Ovary (tissue), 9 donors: Measurements from ENCODE around the gene FTCD. TPM values are rescaled to one million over a fixed set of nuclear protein-coding genes. Genes with fewer than 3 reads are reported as not detected.
"Not testable (repeated sequence)": the region's sequence is repeated elsewhere in the genome, so short reads cannot be mapped to it uniquely, and the experiment has no call there.

Experiments
- DNase-seq, 5 donors: peaks; one replicate each; pipeline ENCODE4 v3.0.0-alpha.2; 2019 to 2020
- H3K27ac ChIP-seq, 2 donors: fragments of 200-600 bp; one replicate each; pipeline versions ENCODE4 v1.5.1 to v1.8.0; 2019 to 2022
- H3K27me3 ChIP-seq: fragments of 200-600 bp; one replicate; pipeline ENCODE4 v1.8.0; 2022
- H3K36me3 ChIP-seq: fragments of 200-600 bp; sonication (generic); one replicate; pipeline ENCODE4 v1.5.1; 2019
- H3K4me1 ChIP-seq: one replicate; pipeline ENCODE4 v1.8.1; 2013; ENCODE audit warnings: mild to moderate bottlenecking, moderate library complexity; ENCODE audit not compliant: insufficient read depth
- H3K4me3 ChIP-seq: fragments of 200-600 bp; sonication (generic); one replicate; pipeline ENCODE4 v1.5.1; 2017
- H3K9me3 ChIP-seq, 2 donors: fragments of 200-600 bp in 1 of 2; sonication (generic) in 1 of 2; one replicate each; pipeline versions ENCODE4 v1.5.1 to v1.8.1; 2013 to 2019; ENCODE audit warnings: mild to moderate bottlenecking in 1 of 2, moderate library complexity in 1 of 2
- EP300 ChIP-seq: sonication (generic); formaldehyde crosslinking; IDR thresholded peaks from one replicate; pipeline ENCODE4 v1.6.1; 2017; ENCODE audit warnings: antibody characterized with exemption
- POLR2A ChIP-seq: fragments of 450-650 bp; IDR thresholded peaks from one replicate; pipeline ENCODE4 v1.6.1; 2017; ENCODE audit warnings: antibody characterized with exemption, mild to moderate bottlenecking, moderate library complexity
- whole genome bisulfite sequencing, 3 donors: extraction: QIAGEN DNeasy Blood & Tissue Kit in 1 of 3; methylation state at CpG; one replicate each; pipeline versions ENCODE4 v1.1.5 to v1.1.7; 2013 to 2017; 5-methylcytosine and 5-hydroxymethylcytosine counted together
- intact Hi-C, 4 donors: fragments of 100-400 bp; cut with DNase I; formaldehyde crosslinking; loops; one replicate each; pipeline versions ENCODE4 v1.11.0 to v1.15.1; 2022 to 2023
- polyA plus RNA-seq, 2 donors: library from polyadenylated mRNA; stranded (reverse); fragments of 200-250 nt in 1 of 2; fragments of 350-450 nt in 1 of 2; fragmentation: Illumina TruSeq in 1 of 2; extraction: RNeasy Lipid Tissue Mini Kit (QIAGEN cat#74804) in 1 of 2; gene quantifications; one replicate each; pipeline ENCODE4 v1.2.3, GENCODE V29; 2013 to 2014
- total RNA-seq, 7 donors: library from RNA; depleted of rRNA in 2 of 7; stranded (reverse); fragments of >200 nt in 2 of 7; fragmentation: NEBNext Ultra II Directional in 3 of 7; extraction: Animal tissue kit (Norgen Biotek cat#: 25700) in 3 of 7; gene quantifications; one replicate each; pipeline versions ENCODE4 v1.1.0 to v1.2.4, GENCODE V29; 2016 to 2023
- TF ChIP-seq, protein P1 (sequence below), 3 donors: fragments of 450-650 bp in 2 of 3; fragments of 200-600 bp in 1 of 3; IDR thresholded peaks; one replicate each; pipeline versions ENCODE4 v1.5.1 to v1.8.0; 2016 to 2022; ENCODE audit warnings: antibody characterized with exemption in 3 of 3, mild to moderate bottlenecking in 1 of 3
- donor health status: DM: no; HTN: no; CAD: no; lungs with moderate emphysema.
- donor health status: DM: no; HTN: no; CAD: no.
- donor health status: Bipolar disorder and iron deficiency.
- donor health status: DM: yes; HTN: yes; CAD: no.
- donor health status: DM: no; HTN: no; CAD: no.
- donor health status: DM: yes; HTN: yes; CAD: no.

Gene FTCD
- total and polyA plus RNA-seq, 9 donors: 0.83 to 7.5 (median 3.7) TPM; not detected in 1

- Histone ChIP-seq H3K36me3 (no peaks in the 10 kb centered on the region), H3K27ac (no peak overlapping the region), H3K9me3 (no peaks in the 10 kb centered on the region), H3K27me3 (no peaks in the 10 kb centered on the region), H3K4me3 (no peak overlapping the region), H3K4me1 (no peaks in the 10 kb centered on the region)
- peak in 2 of 5 donors; percentile 14 to 26 for DNase-seq
- intact Hi-C loops: no loop called here
- TF ChIP-seq, protein P1, sequence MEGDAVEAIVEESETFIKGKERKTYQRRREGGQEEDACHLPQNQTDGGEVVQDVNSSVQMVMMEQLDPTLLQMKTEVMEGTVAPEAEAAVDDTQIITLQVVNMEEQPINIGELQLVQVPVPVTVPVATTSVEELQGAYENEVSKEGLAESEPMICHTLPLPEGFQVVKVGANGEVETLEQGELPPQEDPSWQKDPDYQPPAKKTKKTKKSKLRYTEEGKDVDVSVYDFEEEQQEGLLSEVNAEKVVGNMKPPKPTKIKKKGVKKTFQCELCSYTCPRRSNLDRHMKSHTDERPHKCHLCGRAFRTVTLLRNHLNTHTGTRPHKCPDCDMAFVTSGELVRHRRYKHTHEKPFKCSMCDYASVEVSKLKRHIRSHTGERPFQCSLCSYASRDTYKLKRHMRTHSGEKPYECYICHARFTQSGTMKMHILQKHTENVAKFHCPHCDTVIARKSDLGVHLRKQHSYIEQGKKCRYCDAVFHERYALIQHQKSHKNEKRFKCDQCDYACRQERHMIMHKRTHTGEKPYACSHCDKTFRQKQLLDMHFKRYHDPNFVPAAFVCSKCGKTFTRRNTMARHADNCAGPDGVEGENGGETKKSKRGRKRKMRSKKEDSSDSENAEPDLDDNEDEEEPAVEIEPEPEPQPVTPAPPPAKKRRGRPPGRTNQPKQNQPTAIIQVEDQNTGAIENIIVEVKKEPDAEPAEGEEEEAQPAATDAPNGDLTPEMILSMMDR (IDR thresholded peaks at IDR 0.05): no peak
- TF ChIP-seq EP300 (no peak), POLR2A (no peak)
- WGBS, 3 donors: 73 to 77% (median 75%) methylated on average over 20 to 21 of the region's 21 CpGs
These were observed 16.9 kb upstream of the FTCD start for GRCh38 chr21:46171996-46172862.

- no peaks in the 10 kb centered on the region for H3K4me1 ChIP-seq
- intact Hi-C loops: no loop called here
- TF ChIP-seq POLR2A (no peak), EP300 (no peak)
- TF ChIP-seq, protein P1 (IDR thresholded peaks at IDR 0.05): no peak
- H3K9me3 ChIP-seq: no peaks in the 10 kb centered on the region
- peak in 1 of 5 donors; percentile 7 for DNase-seq
- WGBS, 3 donors: 21 to 62% (median 47%) methylated on average over 2 of the region's 2 CpGs
- H3K4me3 ChIP-seq: no peak overlapping the region
- no peak overlapping the region for H3K27ac ChIP-seq
- no peaks in the 10 kb centered on the region for H3K27me3 ChIP-seq
- no peaks in the 10 kb centered on the region for H3K36me3 ChIP-seq
These were observed 16.2 kb upstream of the FTCD start for GRCh38 chr21:46171585-46171984.

- intact Hi-C loops: not testable (repeated sequence)
These were observed 15.2 kb upstream of the FTCD start for GRCh38 chr21:46170436-46171193.

DNA sequence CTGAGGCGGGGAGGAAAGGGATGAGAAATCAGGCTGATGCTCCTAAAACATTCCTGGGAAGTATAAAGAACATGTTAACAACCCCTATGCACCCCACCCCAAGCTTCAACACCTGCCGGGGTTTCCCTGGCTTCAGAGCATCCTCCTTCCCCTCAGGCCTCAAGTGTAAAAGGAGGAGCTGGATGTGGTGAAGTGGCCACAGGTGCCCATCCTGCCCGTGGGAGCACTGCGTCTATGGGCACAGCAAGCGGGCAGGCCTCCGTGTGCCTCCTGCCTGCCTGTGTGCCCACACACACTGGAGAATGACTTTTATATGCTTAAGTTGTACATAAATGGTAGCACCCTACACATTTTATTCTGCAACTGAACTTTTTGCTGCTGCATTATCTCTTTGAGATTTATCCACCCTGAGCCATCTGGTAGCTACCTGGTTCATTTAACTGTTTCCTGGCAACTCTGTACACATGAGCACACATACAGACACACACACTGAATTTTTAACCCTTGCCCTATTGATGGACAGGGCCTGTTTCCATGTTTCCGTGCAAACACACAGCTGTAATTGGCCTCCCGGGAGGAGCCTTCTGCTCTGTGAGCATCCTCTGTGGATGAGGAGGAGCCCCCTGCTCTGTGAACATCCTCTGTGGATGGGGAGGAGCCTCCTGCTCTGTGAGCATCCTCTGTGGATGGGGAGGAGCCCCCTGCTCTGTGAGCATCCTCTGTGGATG lies 13.4 kb upstream of the FTCD start:
- TF ChIP-seq POLR2A (no peak), EP300 (no peak)
- TF ChIP-seq, protein P1 (IDR thresholded peaks at IDR 0.05): no peak

More at GRCh38 chr21:46170436-46171193, 15.2 kb upstream of the FTCD start:
- DNase-seq: peak in 2 of 5 donors; percentile 8 to 11
- not testable (repeated sequence) for H3K4me1 ChIP-seq, H3K27ac ChIP-seq, H3K9me3 ChIP-seq, H3K36me3 ChIP-seq, H3K4me3 ChIP-seq, H3K27me3 ChIP-seq
- WGBS, 3 donors: 60 to 100% (median 69%) methylated on average over 1 of the region's 1 CpG

More for the DNA sequence above, 13.4 kb upstream of the FTCD start:
- H3K27me3 ChIP-seq: no peaks in the 10 kb centered on the region
- H3K36me3 ChIP-seq: no peaks in the 10 kb centered on the region
- intact Hi-C loops: no loop called here
- H3K27ac ChIP-seq: no peak overlapping the region
- H3K4me3 ChIP-seq: no peak overlapping the region
- 64 to 78% (median 65%) methylated on average over 8 of the region's 8 CpGs for WGBS, 3 donors
- no peaks in the 10 kb centered on the region for H3K9me3 ChIP-seq
- H3K4me1 ChIP-seq: no peaks in the 10 kb centered on the region
- DNase-seq: peak in 1 of 5 donors; percentile 15
